HG02588 (cell line): ENCODE measurements around the gene SPON1.

ENCODE experiments used
- ATAC-seq: cut with Tn5 transposase; IDR thresholded peaks from one replicate; pipeline ENCODE4 v1.9.1; 2021; ENCODE audit warnings: mild to moderate bottlenecking, moderate library complexity; ENCODE audit not compliant: unreplicated experiment

SPON1 gene

GRCh38 chr11:14179116-14179820 is 216.7 kb downstream of the SPON1 start:
- no peak for ATAC-seq

DNA sequence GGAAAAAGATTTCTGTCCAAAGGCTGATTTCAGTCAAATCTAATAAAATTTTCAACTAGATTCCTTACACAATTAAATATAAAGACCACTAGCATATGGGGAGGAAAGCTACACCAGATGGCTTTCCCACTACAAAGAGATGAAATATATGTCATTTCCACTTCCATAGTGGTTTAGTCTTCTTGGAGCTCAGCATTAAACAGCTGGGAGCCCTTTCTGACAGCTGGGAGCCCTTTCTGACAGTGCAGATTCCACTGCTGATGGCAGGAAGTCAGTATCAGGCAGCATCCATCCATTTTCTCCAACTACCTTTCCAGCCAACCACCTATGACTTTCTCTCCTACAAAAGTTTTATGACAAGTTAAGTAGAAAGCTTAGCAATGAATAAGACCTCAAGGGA is 218.6 kb downstream of the SPON1 start:
- ATAC-seq = no peak

- ATAC-seq = no peak
Measured at GRCh38 chr11:14182833-14183364, 220.4 kb downstream of the SPON1 start.

DNA sequence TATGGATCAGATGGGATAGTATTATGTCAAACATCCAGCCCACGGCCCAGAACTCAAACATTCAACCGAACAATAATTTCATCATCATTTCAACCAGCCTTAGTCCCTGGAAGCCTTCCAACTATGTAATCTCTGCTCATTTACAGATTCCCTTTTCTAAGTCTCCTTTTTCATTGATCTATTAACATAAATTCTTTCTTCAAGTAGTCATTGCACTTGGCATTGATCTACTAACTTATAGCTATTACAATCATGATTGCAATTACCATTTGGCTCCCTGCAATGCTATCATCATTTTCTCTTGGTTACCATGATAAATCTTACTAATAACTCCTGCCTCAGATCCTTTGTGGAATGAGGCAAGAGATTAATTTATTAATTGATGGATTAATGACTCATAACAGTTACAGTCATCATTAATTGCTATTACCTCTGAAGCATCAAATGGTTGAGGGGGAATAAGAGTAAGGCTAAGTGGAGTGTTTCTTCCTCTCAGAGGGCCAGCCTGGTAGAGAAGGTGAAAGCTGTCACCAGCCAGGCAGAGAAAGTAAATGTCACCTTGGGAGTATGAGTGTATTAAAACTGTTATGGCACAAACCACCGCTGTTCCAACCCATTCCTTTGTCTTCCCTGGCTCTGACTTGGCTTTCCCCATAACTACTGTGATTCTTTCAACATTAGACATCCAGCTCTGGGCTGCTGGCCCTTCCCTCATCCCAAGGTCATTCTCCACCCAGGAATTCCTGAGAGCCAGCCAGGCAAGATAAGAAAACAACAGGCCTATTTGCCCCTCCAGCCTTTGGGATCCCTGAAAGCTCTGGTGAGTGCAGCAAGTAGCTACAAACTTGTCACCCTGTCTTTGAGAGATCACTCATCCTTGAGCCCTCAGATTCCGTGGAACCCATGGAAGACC is 221.8 kb downstream of the SPON1 start:
- ATAC-seq = no peak

- ATAC-seq = no peak
Measured at GRCh38 chr11:14185461-14185860, 222.9 kb downstream of the SPON1 start.

- ATAC-seq = no peak
Measured at GRCh38 chr11:14186046-14186775, 223.7 kb downstream of the SPON1 start.

DNA sequence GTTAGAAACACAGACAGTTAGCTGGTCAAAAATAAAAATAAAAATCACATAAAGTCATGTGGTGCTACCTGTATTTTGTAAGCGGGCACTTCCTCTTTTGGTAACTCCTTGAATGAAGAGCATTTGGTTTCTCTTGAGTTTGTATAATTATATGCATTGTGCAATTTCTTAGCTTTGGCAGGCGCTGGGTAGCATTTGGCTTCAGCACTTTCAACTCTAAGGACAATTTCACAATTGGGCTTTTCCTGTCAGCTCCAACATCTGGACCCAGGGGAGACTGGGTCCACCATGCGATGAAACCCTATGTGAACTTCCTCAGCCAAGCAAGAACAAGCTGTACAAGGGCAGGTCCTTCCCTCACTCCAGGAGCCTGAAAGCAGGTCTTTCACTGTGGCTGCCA is 227.4 kb downstream of the SPON1 start:
- no peak for ATAC-seq

GRCh38 chr11:14190992-14191778 is 228.7 kb downstream of the SPON1 start:
- no peak for ATAC-seq

GRCh38 chr11:14193644-14194043 is 231.1 kb downstream of the SPON1 start:
- ATAC-seq = no peak

GRCh38 chr11:14202251-14203196 is 240.0 kb downstream of the SPON1 start:
- ATAC-seq = peak; percentile 65

- ATAC-seq = no peak
Measured at GRCh38 chr11:14203321-14203720, 240.8 kb downstream of the SPON1 start.

- no peak for ATAC-seq
Measured at GRCh38 chr11:14212986-14213385, 250.5 kb downstream of the SPON1 start.

DNA sequence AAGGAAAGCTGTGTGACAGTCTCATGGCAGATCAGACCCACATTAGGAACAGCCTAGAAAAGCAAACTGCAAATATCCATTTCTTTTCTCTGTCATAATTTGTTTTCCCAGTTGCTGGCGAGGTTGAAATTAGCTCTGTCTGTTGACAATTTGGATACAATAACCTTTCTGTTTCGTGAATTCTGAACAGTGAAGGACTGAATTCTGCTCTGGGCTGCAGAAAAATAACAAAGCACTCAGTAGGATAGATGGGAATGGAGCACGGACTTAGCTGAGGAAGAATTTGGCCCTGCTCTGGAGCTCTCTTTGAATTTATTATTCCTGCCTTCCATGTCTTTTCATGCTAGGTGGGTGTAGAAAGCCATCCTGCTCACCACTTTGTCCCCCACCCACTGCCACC is 256.2 kb downstream of the SPON1 start:
- no peak for ATAC-seq

DNA sequence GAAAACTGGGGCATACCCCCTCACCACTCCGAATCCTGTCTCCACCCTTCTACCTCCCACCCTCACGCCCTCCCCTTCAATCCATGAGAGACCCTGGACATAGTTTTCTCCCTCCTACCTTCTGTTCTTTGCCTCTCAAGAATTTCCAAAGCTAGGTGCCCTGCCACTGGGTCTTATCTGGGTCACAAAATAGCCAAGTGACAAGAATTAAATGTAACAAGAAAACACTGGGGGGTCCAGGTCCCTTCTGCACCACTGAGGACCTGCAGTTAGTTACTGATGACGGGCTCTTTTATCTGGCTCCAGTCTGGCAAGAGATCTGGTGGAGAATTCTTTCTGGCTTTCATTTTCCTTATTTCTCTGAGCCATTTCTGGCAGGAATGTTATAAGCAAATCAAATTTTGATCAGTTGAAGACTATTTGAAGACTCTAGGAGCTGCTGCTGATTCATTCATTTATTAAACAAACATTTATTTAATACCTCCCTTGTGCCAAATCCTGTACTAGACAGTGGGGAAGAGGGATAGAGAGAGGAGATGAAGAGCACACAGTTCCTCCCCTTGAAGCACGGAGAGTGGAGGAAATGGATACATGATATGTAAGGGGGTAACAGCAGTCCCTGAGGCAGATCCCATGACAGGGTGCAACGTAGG is 261.2 kb downstream of the SPON1 start:
- ATAC-seq = no peak

GRCh38 chr11:14224395-14224794 is 261.9 kb downstream of the SPON1 start:
- ATAC-seq = no peak

DNA sequence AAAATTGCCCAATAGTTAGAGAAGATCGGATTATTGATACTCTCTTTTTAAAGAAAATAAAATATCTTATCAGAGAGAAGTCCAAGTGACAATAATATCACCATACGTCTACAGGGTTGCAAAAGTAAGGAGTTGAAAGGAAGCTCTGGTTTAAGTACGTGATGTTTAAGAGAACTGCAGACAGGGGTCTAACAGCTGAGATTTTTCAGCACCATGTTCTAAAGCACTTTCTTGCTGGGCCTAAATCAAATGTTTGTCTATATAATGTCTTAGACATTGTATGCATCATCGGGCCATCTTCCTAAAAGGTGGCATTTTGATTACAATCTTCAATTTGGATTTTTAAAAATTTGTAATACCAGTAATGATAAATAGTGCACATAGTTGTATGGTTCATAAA is 263.1 kb downstream of the SPON1 start:
- no peak for ATAC-seq

DNA sequence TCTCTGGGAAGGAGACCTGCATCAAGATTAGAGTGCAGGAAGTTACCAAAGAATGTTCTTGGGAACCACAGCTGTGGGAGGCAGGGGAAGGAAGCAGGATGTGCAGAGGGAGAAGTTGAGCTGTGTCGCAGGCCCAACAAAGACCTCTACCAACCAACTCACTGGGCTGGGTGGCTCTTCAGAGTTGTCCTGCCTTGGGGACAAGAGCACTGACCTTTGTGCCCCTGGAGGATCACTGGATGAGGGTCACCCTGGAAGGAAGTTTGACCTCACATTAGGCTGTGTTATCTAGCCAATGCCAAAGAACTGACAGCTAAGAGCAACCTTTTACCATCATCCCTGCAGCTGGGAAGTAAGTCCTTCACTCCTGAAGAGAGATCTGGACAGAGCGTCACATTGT is 265.8 kb downstream of the SPON1 start:
- no peak for ATAC-seq

DNA sequence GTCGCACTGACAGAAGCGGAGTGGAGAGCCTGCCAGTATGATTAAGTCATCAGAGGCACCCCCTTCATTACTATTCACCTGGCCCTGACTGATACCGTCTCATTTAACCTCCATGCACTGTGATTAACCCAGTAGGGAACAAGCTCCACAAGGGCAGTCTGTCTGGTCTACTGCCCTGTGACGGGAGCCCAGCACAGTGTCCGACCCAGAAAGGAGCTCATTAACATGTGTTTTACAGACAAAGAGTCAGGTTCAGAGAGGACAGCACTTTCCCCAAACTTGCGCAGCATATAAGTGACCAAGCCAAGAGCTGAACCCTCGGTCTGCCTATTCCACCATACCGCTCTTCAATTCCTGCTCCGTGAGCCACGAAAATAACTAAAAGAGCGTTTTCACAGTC is 266.9 kb downstream of the SPON1 start:
- ATAC-seq = no peak

- no peak for ATAC-seq
Measured at GRCh38 chr11:14230407-14230806, 267.9 kb downstream of the SPON1 start.
